ENCODE data around the gene PRR18. TPM values are rescaled to one million over a fixed set of nuclear protein-coding genes. Genes with fewer than 3 reads are reported as not detected.

Gene PRR18
- total RNA-seq, 1 experiment from 2014 or later: not detected

DNA sequence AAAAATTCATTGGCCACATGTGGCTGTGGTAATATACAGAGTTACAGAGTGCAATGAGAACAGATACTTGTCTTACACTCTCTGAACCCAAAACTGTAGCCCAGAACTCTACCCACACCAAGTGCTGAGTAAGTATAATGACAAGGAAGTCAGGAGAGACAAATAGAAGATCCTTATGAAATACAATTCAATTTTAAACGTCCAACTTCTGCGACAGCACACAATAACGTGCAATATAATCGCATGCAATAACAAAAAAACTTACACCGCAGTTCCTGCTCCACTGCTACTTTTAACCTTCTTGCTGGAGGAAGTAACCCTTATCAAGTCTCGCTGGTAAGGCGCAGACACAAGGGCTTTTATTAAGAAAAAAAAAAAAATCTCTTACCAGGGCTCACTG is 33.3 kb upstream of the PRR18 start:
- peak; percentile 68 for DNase-seq
- Histone ChIP-seq H3K36me3 (ENCODE audit: insufficient read depth, low read length) (peaks cover 14% of the 10 kb centered on the region; the same call in 1 of the 2 replicates), H3K4me2 (ENCODE audit: low read depth, low read length, poor library complexity, severe bottlenecking) (peak overlapping the region; percentile 87), H4K20me1 (ENCODE audit: insufficient read depth, low read depth, low read length) (peaks cover 12% of the 10 kb centered on the region; the same call in 1 of the 2 replicates), H3K9me3 (ENCODE audit: low read length) (no peaks in the 10 kb centered on the region), H3K9ac (ENCODE audit: low read length) (peak overlapping the region; percentile 93), H3K27ac (ENCODE audit: low read length) (peak overlapping the region; percentile 52), H3K79me2 (ENCODE audit: low read length) (peaks cover 65% of the 10 kb centered on the region), H3K4me1 (ENCODE audit: low read length) (peaks cover 27% of the 10 kb centered on the region), H2AFZ (ENCODE audit: low read length) (no peak overlapping the region), H3K4me3 (ENCODE audit: low read length) (peak overlapping the region; percentile 94), H3K27me3 (ENCODE audit: low read length) (no peaks in the 10 kb centered on the region), H3K9me2 (replicated peaks; ENCODE audit: insufficient read depth, low read length) (no peaks in the 10 kb centered on the region)

- Histone ChIP-seq H3K4me2 (ENCODE audit: low read depth, low read length, poor library complexity, severe bottlenecking) (no peak overlapping the region), H3K4me1 (ENCODE audit: low read length) (peaks cover 32% of the 10 kb centered on the region)
Observed at GRCh38 chr6:166338854-166339253, 30.7 kb upstream of the PRR18 start.

GRCh38 chr6:166336847-166337246 is 28.7 kb upstream of the PRR18 start:
- no peak for DNase-seq
- Histone ChIP-seq H3K36me3 (ENCODE audit: insufficient read depth, low read length) (peaks cover 18% of the 10 kb centered on the region; the same call in 1 of the 2 replicates), H3K27ac (ENCODE audit: low read length) (no peak overlapping the region), H3K79me2 (ENCODE audit: low read length) (peaks cover 100% of the 10 kb centered on the region), H3K9me3 (ENCODE audit: low read length) (no peaks in the 10 kb centered on the region), H3K9ac (ENCODE audit: low read length) (no peak overlapping the region), H3K4me3 (ENCODE audit: low read length) (no peak overlapping the region), H3K9me2 (replicated peaks; ENCODE audit: insufficient read depth, low read length) (no peaks in the 10 kb centered on the region), H3K27me3 (ENCODE audit: low read length) (no peaks in the 10 kb centered on the region), H3K4me1 (ENCODE audit: low read length) (peaks cover 34% of the 10 kb centered on the region), H2AFZ (ENCODE audit: low read length) (no peak overlapping the region), H3K4me2 (ENCODE audit: low read depth, low read length, poor library complexity, severe bottlenecking) (no peak overlapping the region), H4K20me1 (ENCODE audit: insufficient read depth, low read depth, low read length) (peaks cover 19% of the 10 kb centered on the region; the same call in 1 of the 2 replicates)

More at GRCh38 chr6:166338854-166339253, 30.7 kb upstream of the PRR18 start:
- no peaks in the 10 kb centered on the region for H3K9me2 ChIP-seq (replicated peaks; ENCODE audit: insufficient read depth, low read length)
- no peak for DNase-seq
- H4K20me1 ChIP-seq (ENCODE audit: insufficient read depth, low read depth, low read length): peaks cover 15% of the 10 kb centered on the region; the same call in 1 of the 2 replicates
- H3K79me2 ChIP-seq (ENCODE audit: low read length): peaks cover 91% of the 10 kb centered on the region
- H3K4me3 ChIP-seq (ENCODE audit: low read length): no peak overlapping the region
- H3K27me3 ChIP-seq (ENCODE audit: low read length): no peaks in the 10 kb centered on the region
- peaks cover 18% of the 10 kb centered on the region; the same call in 1 of the 2 replicates for H3K36me3 ChIP-seq (ENCODE audit: insufficient read depth, low read length)
- H3K27ac ChIP-seq (ENCODE audit: low read length): no peak overlapping the region
- H3K9me3 ChIP-seq (ENCODE audit: low read length): no peaks in the 10 kb centered on the region
- H2AFZ ChIP-seq (ENCODE audit: low read length): no peak overlapping the region
- no peak overlapping the region for H3K9ac ChIP-seq (ENCODE audit: low read length)

- Histone ChIP-seq H3K36me3 (ENCODE audit: insufficient read depth, low read length) (peaks cover 16% of the 10 kb centered on the region; the same call in 1 of the 2 replicates), H3K4me2 (ENCODE audit: low read depth, low read length, poor library complexity, severe bottlenecking) (no peak overlapping the region), H4K20me1 (ENCODE audit: insufficient read depth, low read depth, low read length) (peaks cover 18% of the 10 kb centered on the region; the same call in 1 of the 2 replicates), H2AFZ (ENCODE audit: low read length) (no peak overlapping the region), H3K79me2 (ENCODE audit: low read length) (peaks cover 100% of the 10 kb centered on the region), H3K9me2 (replicated peaks; ENCODE audit: insufficient read depth, low read length) (no peaks in the 10 kb centered on the region), H3K27me3 (ENCODE audit: low read length) (no peaks in the 10 kb centered on the region), H3K27ac (ENCODE audit: low read length) (no peak overlapping the region), H3K9ac (ENCODE audit: low read length) (no peak overlapping the region), H3K9me3 (ENCODE audit: low read length) (no peaks in the 10 kb centered on the region), H3K4me3 (ENCODE audit: low read length) (no peak overlapping the region), H3K4me1 (ENCODE audit: low read length) (peaks cover 37% of the 10 kb centered on the region)
- no peak for DNase-seq
Observed at GRCh38 chr6:166335378-166336302, 27.4 kb upstream of the PRR18 start.

- no peak overlapping the region for H3K4me3 ChIP-seq (ENCODE audit: low read length)
- H3K4me1 ChIP-seq (ENCODE audit: low read length): peaks cover 31% of the 10 kb centered on the region
- no peak overlapping the region for H3K27ac ChIP-seq (ENCODE audit: low read length)
- H3K79me2 ChIP-seq (ENCODE audit: low read length): peaks cover 100% of the 10 kb centered on the region
- H3K9me2 ChIP-seq (replicated peaks; ENCODE audit: insufficient read depth, low read length): no peaks in the 10 kb centered on the region
- no peak overlapping the region for H3K4me2 ChIP-seq (ENCODE audit: low read depth, low read length, poor library complexity, severe bottlenecking)
- H3K36me3 ChIP-seq (ENCODE audit: insufficient read depth, low read length): peaks cover 14% of the 10 kb centered on the region; the same call in 1 of the 2 replicates
- H2AFZ ChIP-seq (ENCODE audit: low read length): no peak overlapping the region
- no peak for DNase-seq
- no peak overlapping the region for H3K9ac ChIP-seq (ENCODE audit: low read length)
- H3K9me3 ChIP-seq (ENCODE audit: low read length): no peaks in the 10 kb centered on the region
- peaks cover 14% of the 10 kb centered on the region; the same call in 1 of the 2 replicates for H4K20me1 ChIP-seq (ENCODE audit: insufficient read depth, low read depth, low read length)
- no peaks in the 10 kb centered on the region for H3K27me3 ChIP-seq (ENCODE audit: low read length)
Observed at GRCh38 chr6:166334878-166335277, 26.7 kb upstream of the PRR18 start.

GRCh38 chr6:166333172-166333995 is 25.2 kb upstream of the PRR18 start:
- no peak overlapping the region for H3K4me3 ChIP-seq (ENCODE audit: low read length)
- H3K4me2 ChIP-seq (ENCODE audit: low read depth, low read length, poor library complexity, severe bottlenecking): no peak overlapping the region
- no peaks in the 10 kb centered on the region for H3K27me3 ChIP-seq (ENCODE audit: low read length)
- H3K9ac ChIP-seq (ENCODE audit: low read length): no peak overlapping the region
- H4K20me1 ChIP-seq (ENCODE audit: insufficient read depth, low read depth, low read length): peaks cover 13% of the 10 kb centered on the region; the same call in 1 of the 2 replicates
- peaks cover 100% of the 10 kb centered on the region for H3K79me2 ChIP-seq (ENCODE audit: low read length)
- no peak for DNase-seq
- H3K9me2 ChIP-seq (replicated peaks; ENCODE audit: insufficient read depth, low read length): no peaks in the 10 kb centered on the region
- no peaks in the 10 kb centered on the region for H3K9me3 ChIP-seq (ENCODE audit: low read length)
- H3K36me3 ChIP-seq (ENCODE audit: insufficient read depth, low read length): peaks cover 20% of the 10 kb centered on the region; the same call in 1 of the 2 replicates
- H2AFZ ChIP-seq (ENCODE audit: low read length): no peak overlapping the region
- peaks cover 29% of the 10 kb centered on the region for H3K4me1 ChIP-seq (ENCODE audit: low read length)
- H3K27ac ChIP-seq (ENCODE audit: low read length): no peak overlapping the region

DNA sequence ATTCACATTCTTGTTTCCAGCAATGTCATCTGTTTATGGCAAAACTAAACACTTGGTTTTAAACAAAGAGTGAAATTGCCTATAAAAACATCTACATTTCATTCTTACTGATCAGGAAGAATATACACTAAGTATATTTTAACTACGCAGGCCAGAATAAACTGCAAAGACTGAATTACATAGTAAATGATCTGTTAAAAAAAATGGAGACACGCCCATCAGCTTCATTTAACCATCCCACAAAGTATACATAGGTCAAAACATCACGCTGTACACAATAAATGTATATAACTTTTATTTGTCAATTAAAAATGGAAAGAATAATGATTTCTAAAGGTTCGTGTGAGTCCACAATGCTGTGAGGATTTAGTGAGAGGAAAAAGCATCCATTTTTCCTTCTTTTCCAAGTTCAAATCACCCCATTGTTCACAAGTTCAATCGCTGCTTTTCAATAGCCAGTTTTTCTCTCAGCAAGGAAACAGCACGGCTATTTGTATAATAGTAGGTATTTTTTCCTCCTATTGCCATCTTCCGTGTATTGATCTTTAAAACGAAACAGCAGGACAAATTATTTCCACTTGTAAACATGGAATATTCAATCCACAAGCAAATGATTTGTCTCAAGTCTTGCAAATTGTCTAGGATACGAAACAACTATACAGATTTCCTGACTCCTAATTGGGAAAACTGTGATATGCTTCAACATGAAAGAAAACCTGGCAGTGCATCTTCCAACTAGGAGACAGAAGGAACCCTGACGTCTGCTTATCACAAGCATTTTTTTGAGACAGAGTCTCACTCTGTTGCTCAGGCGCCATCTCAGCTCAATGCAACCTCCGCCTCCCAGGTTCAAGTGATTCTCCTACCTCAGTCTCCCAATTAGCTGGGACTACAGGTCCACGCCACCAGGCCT is 23.6 kb upstream of the PRR18 start:
- H4K20me1 ChIP-seq (ENCODE audit: insufficient read depth, low read depth, low read length): peaks cover 14% of the 10 kb centered on the region; the same call in 1 of the 2 replicates
- no peak overlapping the region for H3K27ac ChIP-seq (ENCODE audit: low read length)
- H2AFZ ChIP-seq (ENCODE audit: low read length): no peak overlapping the region
- no peaks in the 10 kb centered on the region for H3K9me3 ChIP-seq (ENCODE audit: low read length)
- peak overlapping the region; percentile 33 for H3K4me2 ChIP-seq (ENCODE audit: low read depth, low read length, poor library complexity, severe bottlenecking)
- H3K4me3 ChIP-seq (ENCODE audit: low read length): no peak overlapping the region
- H3K79me2 ChIP-seq (ENCODE audit: low read length): peaks cover 96% of the 10 kb centered on the region
- no peaks in the 10 kb centered on the region for H3K27me3 ChIP-seq (ENCODE audit: low read length)
- no peak overlapping the region for H3K9ac ChIP-seq (ENCODE audit: low read length)
- peaks cover 22% of the 10 kb centered on the region; the same call in 1 of the 2 replicates for H3K36me3 ChIP-seq (ENCODE audit: insufficient read depth, low read length)
- DNase-seq: no peak
- H3K9me2 ChIP-seq (replicated peaks; ENCODE audit: insufficient read depth, low read length): no peaks in the 10 kb centered on the region
- peaks cover 29% of the 10 kb centered on the region for H3K4me1 ChIP-seq (ENCODE audit: low read length)
